ENCODE data around the gene GSK3B.
"Not testable (repeated sequence)": the region's sequence is repeated elsewhere in the genome, so short reads cannot be mapped to it uniquely, and the experiment has no call there.

GSK3B gene

DNA sequence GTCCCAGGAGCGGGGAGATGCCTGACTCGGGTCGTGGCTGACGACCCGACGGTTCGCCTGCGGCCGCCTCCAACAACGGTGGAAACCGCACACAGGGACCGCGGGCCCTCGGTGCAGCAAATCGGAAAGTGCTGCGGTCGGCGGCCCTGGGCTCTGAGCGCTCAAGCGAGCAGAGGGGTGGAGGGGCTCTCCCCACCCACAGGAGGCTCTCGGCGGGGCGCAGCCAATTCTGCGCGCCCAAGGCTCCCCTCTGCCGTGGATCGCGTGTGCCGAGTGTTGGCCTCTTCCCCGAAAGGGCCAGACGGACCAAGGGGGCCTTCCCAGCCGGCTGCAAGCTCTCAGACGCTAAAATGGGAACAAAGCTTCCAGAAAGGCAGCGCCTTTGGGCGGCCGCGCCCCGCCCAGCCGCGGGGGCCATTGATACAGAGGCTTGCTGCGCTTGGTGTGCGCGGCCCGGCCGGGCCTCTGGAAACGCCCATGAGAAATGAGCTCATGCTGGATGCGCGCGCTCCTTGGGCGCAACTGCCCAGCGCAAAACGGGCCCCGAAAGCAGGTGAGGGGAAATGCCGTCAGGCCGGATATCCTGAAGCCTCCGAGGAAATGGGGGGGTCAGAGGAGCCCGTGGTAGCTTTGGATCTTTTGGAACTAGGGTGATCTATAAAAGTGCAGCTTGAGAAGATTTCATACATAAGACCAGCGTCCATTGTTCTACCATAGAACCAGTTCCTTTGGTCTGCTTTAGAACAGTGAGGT, 1.2 kb upstream of the GSK3B start:
- peak; percentile 55 for DNase-seq

DNA sequence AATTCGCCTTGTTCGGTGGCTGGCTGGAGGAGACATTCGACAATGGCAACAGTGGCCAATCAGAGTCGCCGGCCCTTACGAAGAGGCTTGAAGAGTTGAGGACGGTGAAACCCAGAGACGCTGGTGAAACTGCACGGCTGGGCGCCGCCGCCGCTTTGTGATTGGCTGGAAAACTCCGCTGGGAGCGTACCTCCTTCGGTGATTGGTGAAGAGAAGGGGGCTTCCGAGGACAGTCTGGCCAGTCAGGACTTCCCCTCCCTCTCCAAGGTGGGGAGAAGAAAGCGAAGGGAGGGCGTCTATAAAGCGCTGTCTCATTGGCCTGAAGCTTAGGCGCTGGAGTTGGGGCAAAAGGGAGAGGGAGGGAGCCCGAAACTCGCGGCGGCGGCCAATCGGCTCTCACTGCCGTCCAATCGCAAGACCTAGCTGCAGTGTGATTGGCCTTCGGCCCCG, 554 bp upstream of the GSK3B start:
- peak; percentile 95 for DNase-seq

DNA sequence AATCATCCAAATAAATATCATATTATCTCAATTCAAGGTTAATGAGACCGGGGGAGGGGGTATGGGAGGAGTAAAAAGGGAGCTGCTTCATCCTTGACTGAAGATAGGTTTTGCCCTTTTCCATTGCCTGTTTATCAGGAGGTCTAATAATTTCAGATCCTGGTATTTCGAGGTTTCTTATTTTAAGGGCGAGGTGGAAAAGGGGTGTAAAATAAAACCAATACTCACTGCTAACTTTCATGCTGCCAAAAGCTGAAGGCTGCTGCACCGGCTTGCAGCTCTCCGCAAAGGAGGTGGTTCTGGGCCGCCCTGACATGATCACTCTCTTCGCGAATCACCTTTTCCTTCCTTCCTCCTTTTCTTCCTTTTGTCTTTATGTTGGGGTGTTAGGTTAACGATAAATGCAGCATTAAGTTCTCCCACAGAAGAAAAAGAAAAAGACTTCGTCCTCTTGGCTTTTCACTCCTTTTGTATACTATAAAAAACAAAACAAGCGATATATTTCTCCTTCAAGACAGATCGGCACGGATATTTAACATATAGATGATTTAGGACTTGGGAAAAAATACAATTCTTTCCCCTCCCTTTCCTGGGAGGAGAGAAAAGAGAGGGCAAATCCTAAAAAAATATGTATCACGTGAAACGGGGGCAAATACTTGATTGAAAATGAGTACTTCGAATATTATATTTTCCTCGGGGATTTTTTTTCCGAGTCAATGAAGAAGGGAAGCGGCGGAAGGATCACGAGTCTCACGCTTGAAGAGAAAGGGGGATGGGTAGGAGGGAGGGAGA, 932 bp downstream of the GSK3B start:
- peak; percentile 66 for DNase-seq

DNA sequence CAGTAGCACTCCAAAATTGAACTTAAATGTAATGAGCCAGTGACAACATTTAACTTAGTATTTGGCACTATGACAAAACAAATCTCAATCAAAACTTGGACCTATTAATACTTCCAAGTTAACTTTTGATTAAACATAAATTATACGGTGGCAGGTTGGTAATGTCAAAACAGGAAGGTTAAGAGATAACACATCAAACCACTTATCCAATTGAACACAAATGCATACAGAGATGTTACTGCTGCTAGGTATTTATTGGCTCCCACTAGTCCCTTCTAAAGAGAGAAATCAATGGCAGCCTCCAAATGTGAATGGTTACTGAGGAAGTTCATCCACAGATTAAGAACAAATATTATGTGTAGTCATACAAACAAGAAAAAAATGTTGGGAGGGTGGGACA, 1.8 kb downstream of the GSK3B start:
- no peak for DNase-seq

DNA sequence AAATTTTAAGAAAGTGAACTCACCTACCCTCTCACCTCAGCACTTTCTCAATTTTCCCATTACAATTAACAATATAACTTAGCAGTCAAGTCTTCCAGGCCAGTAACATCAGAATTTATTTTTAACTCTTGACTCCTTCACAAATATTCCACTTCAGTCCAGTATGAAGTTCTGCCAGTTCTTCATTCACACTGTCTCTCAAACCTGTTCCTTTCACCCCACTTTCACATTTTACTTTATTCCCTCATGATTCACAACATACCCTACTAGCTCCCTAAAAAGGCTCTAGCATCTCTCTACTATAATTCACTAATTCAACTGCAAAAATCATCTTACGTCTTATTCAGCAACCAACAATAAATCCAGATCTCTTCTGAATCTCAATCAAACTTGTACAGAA, 3.8 kb downstream of the GSK3B start:
- DNase-seq, result no peak

DNA sequence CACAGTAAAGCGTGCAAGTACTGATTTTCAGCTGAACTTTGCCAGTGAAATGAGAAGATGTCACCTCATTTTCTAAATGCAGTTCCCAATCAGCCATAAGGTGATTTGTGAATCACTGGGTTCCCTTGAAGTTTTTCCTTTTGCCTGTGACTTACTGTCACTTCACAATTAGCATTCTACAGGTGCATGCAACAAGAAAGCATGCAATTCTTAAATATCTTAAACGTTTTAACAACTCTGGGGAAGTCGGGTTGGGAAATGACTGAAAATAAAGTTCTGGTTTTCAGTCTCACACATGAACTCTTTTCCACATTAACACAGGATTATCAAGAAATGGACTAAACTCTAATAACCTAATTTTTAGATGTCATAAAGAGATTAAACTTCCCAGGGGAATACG, 5.2 kb downstream of the GSK3B start:
- DNase-seq, result no peak

DNA sequence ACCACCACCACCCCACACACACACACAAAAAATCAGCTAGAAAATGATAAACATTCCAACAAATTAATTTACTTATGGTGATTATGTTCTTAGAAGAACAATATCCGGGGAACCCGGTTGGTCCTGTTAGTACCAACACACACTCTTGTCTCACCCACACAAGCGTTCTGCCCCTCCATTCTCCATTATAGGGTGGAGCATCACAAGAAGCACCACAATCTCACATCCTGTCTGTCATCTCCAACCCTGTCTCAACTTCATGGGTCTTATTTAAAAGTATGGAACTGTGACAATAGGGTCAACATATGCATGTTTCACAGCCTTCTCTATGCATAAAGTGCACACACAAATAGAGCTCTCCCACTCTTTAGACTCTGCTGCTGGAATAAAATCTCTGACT, 5.6 kb downstream of the GSK3B start:
- DNase-seq, result no peak

DNA sequence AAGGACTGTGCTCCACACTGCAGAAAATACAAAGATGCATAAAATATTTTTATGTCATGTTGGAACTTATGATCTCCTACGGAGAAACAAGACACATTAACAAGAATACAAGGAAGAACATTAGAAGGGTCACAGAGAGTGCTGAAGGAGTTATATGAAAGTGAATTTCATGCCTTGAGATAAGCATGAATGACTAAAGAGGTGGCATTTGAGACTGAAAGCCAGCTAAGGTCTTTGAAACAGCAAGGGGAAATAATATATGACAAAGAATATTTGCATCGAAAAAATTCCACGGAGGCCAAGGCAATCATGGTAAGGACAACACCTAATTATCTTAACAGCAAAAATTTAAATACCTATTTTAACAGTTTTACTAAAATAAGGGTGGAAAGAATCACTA, 12.5 kb downstream of the GSK3B start:
- DNase-seq, result no peak

DNA sequence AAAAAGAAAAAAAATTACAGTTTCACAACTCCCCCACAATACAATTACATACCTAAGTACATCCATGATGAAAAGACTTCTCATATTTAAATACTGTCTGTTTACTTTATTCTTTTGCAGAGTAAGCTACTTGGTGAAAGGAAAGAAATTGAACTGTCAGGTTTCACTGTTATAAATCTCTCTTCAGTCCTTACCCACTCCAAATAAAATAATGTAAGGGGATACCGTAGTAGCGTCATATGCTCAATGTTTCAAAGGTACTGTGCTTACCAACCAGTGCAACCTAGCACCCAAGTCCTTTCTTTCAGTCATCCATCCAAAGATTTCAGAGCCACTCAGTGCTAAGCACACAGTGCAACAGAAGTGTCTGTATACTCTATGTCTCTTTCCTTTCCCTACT, 13.4 kb downstream of the GSK3B start:
- peak; percentile 39 for DNase-seq

DNA sequence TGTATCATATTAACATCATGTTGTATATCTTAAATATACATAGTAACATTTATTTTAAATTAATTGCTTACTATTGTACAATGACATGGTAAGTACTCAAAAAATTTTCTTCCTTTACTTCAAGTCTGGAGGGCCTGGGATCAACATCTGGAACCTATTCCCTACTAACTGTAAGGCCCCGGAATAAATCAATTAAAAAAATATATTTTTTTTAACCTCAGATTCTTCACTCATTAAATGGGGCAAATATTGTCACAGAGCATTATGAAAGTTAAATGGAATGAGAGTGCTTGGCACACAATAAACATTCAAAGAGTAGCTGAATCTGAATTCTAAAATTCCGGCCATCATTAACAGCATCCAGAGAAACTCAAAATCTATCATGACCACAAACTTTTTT, 16.5 kb downstream of the GSK3B start:
- no peak for DNase-seq

DNA sequence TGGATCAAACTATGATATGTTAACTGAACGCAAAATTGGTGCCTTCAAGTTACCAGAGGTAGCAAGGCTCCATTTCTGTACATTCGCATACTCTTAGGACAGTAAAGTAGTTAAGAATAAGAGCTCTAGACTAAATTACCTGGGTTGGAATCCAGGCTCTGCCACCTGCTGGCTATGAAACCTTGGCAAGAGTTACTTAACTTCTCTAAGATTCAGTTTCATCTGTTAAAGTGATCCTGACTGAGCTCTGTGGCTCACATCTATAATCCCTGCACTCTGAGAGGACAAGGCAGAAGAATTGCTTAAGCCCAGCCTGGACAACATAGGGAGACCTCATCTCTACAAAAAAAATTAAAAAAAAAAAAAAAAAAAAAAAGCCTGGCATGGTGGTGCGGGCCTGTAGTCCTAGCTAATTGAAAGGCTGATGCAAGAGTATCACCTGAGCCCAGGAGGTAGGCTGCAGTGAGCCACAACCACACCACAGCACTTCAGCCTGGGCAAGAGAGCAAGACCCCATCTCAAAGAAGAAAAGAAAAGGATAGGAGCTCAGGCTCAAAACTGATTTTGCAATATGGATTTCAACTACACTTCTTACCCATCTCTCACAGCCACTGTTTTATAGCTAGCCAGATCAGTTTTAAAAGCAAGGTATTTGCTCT, 21.3 kb downstream of the GSK3B start:
- no peak for DNase-seq

DNA sequence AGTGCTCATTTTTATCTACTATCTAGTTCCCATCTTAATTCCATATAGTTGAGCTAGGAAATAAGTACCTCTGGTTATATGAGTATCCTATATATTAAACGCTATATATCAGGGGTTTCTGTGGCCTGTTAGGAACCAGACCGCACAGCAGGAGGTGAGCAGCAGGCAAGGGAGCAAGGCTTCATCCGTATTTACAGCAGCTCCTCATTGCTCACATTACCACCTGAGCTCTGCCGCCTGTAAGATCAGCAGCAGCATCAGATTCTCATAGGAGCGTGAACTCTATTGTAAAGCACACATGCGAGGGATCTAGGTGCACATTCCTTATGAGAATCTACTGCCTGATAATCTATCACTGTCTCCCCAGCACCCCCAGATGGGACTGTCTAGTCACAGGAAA, 23.0 kb downstream of the GSK3B start:
- peak; percentile 17 for DNase-seq

DNA sequence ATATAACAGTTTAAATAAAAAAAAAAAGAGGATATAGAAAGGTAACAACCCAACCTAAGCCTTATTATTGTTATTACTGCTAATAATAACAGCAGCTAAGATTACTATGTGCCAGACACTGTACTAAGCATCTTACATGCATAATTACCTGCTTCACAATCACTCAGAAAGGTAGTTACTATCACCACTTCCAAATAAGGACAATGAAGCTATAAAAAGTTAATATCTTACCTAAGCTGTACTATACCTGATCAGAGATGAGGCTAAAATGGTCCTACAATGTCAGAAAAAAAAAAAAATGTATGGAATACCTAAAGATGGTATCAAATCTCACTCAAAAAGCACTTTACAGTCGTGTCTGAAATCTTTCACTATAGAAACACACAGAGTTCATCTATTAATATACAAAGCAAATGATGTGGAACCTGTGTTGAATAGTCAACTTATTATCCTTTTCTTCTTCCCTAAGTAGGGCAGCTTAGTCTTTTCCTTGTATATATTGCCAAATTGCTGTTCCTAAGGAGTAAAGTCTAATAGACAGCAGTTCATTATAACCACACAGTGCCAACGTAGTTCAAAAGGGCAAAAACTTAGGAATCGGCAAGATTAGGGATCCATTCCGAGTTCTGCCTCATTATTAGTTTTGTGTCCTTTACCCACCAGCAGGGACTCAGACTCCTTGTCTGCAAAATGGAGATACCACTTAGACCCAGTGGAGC, 23.8 kb downstream of the GSK3B start:
- DNase-seq, result no peak

DNA sequence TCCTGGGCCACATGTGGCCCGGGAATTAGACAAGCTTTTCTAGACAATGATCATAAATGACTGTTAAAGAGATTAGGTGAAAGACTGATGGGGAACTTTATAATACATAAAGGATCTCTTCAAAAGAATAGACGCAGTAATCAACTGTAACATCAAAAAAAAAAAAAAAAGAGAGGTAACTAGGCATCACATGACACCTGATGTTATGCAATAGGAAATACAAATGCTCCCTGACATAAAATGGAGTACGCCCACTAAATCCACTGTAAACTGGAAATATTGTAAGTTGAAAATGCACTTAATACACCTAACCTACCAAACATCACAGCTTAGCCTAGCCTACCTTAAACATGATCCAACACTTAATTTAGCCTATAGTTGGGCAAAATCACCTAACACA, 27.2 kb downstream of the GSK3B start:
- DNase-seq, result no peak

DNA sequence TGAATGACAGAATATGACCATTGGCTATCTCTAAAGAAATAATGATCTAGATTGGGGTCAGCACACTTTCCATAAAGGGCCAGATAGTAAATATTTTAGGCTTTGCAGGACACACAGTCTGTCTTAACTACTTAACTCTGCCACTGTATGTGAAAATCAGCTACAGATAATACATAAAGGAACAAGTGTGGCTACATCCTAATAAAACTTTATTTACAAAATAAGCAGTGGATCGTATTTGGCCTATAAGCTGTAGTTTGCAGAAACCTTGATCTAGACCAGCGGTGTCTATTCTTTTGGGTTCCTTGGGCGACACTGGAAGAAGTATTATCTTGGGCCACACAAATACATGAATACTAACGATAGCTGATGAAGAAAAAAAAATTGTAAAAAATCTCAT, 27.6 kb downstream of the GSK3B start:
- no peak for DNase-seq

DNA sequence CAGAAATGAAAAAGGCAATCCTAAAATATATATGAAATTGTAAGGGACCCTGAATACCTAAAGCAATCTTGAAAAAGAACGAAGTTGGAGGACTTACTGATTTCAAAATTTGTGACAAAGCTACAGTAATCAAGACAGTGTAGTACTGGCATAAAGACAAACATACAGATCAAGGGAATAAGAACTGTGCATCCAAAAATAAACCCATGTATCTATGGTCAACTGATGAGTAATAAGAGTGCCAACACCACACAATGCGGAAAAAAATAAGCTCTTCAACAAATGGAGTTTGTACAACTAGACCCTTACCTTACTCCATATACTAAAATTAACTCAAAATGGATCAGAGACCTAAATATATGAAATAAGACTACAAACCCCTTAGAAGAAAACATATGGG, 29.6 kb downstream of the GSK3B start:
- DNase-seq, result no peak

DNA sequence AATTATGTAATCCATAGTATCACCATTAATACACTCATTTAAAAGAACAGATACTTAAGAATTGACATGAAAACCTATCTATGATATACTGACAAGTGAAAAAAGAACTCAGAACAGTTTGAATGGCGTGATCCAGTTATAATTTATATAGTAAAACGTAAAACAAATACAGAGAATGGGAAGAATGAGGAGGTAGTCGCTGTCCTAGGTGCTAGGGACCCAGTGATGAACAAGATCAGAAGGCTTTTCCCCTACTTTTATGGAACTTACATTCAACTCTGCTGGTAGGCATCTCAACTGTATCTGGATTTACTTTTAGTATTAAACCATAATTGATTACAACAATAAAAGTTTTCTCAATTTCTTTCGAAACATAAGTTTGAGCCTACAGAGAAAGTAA, 31.8 kb downstream of the GSK3B start:
- no peak for DNase-seq

DNA sequence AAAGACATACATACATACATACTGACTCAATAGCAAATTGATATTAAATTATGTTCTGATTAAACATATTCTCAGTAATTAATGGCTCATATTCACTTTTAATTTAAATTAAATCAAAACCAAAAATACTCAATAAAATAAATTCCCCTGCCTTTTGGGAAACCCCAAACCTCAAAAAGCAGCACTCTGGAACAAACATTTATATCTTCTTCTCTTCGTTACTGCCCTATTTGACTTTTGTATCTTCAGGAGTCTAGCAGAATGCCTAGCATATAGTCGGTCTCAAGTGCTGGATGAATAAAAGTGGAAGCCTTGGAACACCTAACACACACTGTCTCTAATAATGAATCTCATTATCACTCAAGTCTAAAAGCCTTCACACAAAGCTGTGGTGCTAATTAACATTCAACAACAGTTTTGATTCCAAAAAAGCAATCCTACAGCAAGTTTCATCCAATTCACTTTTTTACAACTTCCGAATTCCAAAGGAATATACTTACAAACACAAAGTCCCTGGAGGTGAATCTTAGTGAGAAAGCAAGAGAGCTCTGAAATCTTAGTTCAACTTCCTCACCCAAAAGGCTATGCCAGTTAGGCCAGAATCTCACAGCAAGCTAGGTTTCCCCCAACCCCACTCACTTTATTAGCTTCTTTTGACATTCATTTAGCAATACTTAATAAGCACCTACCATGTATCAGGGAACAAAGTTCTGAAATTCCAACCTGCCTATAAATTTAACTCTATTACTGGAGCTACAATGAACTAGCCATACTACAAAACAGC, 35.0 kb downstream of the GSK3B start:
- DNase-seq, result no peak

DNA sequence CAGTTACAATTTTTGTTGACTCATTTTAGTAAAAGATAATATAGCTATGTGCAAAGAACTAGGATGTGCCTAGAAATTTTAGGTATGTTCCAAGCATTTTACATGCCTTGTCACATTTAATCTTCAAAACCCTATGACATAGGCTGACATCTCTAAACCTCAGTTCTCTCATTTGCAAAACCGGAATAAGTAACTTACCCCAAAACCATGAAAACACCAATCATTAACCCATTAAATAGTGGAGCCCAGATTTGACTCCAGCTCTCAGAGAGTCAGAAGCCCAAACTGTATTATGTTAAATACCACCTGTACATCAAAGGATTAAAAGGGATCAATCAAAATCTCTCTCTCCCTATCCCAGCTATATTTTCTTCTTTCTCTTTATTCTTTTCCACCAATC, 36.6 kb downstream of the GSK3B start:
- DNase-seq, result no peak

DNA sequence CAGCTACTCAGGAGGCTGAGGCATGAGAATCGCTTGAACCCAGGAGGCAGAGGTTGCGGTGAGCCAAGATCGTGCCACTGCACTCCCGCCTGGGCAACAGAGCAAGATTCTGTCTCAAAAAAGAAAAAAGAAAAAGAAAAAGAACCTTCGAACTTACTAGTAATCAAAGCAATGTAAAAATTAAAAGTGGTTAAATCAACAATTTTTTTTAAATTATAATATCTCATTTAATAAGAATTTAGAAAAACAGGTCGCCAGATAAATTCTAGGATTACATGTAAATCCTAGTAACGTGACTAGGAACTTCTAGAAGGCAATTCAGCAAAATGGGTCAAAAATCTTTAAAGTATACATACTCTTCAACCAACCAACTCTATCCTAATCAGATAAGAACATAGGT, 37.2 kb downstream of the GSK3B start:
- no peak for DNase-seq

DNA sequence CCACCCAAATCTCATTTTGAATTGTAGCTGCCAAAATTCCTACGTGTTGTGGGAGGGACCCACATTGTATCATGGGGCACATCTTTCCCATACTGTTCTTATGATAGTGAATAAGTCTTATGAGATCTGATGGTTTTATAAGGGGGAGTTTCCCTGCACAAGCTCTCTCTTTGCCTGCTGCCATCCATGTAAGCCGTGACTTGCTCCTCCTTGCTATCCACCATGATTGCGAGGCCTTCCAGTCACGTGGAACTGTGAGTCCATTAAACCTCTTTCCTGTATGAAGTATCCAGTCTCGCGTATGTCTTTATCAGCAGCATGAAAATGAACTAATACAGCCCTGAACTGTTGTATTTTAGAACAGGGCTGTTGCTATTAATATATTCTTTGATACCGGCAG, 40.6 kb downstream of the GSK3B start:
- DNase-seq, result not testable (repeated sequence)

DNA sequence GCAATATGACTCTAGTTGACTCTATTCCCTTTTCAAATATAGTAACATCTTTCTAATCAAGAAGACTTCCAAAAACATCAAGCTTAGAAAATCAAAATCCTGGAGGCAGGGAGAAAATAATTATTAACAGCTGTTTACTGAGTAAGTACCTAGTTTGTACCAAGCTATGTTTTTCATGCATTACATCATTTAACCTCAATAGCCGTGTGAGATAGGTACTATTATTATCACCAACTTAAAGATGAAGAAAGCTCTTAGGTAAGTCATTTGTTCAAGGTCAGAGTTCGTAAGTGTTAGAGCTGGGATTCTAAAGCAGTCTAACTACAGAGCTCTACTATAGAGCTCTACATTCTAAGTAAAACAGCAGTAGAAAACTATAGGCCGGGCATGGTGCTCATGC, 41.6 kb downstream of the GSK3B start:
- no peak for DNase-seq

DNA sequence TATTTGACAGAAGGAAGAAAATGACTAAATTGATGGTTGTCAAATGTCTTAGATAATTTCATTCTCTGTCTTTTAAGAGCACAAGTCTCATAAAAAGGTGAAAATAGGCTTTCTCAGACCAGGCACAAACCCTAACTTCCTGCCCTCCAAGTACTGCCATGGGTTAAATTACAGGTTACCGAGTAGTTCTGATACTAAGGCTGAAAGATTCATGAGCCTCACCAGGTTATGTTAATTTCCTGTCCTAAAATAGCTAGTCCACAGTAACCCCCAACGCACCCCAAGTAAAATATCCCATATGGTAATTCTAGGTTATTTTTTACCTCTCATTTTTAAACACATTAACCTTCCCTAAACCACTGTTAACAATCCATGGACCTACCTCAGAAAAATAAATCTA, 42.0 kb downstream of the GSK3B start:
- DNase-seq, result no peak

All from NCI-H510A treated with DMSO at 0.1 percent for 48 hours (cell line).